Pancreas (tissue), 10 donors: ENCODE data around the gene PPP2R5D. TPM values are rescaled to one million over a fixed set of nuclear protein-coding genes. Genes with fewer than 3 reads are reported as not detected.

Source experiments
- ATAC-seq, 4 donors: fragments of 200-7000 bp; cut with Tn5 transposase; one replicate each; pipeline versions ENCODE4 v1.8.0 to v1.9.1; 2020; ENCODE audit warnings: mild to moderate bottlenecking in 4 of 4, moderate library complexity in 4 of 4
- DNase-seq, 6 donors: peaks; one replicate each; pipeline ENCODE4 v3.0.0-alpha.2; 2020
- FAIRE-seq: peaks from 2 replicates; lab custom pipeline; 2012; peaks lifted over from hg19 to GRCh38; lab: Jason Lieb, UNC
- H3K27ac ChIP-seq, 4 donors: fragments of 200-600 bp; sonication (generic); 1 replicate in 3 of 4; 2 replicates in 1 of 4; pipeline versions ENCODE4 v1.5.0 to v1.8.0; 2020
- H3K27me3 ChIP-seq, 4 donors: fragments of 200-600 bp; one replicate each; pipeline ENCODE4 v1.8.0; 2021
- H3K36me3 ChIP-seq, 3 donors: fragments of 200-600 bp; sonication (generic) in 1 of 3; one replicate each; pipeline versions ENCODE4 v1.5.0 to v1.8.0; 2020 to 2021
- H3K4me1 ChIP-seq, 3 donors: fragments of 200-600 bp; one replicate each; pipeline ENCODE4 v1.8.0; 2021
- H3K4me3 ChIP-seq, 4 donors: fragments of 200-600 bp; sonication (generic) in 2 of 4; one replicate each; pipeline versions ENCODE4 v1.5.0 to v1.8.0; 2020 to 2021
- H3K9me3 ChIP-seq, 4 donors: fragments of 200-600 bp; one replicate each; pipeline ENCODE4 v1.8.0; 2021
- CTCF ChIP-seq, 4 donors: fragments of 200-600 bp; sonication (generic) in 3 of 4; IDR thresholded peaks; one replicate each; pipeline versions ENCODE4 v1.5.0 to v1.8.0; 2021; ENCODE audit warnings: antibody characterized with exemption in 4 of 4
- WGBS, 2 donors: extraction: QIAGEN DNeasy Blood & Tissue Kit; methylation state at CpG; one replicate each; pipeline ENCODE4 v1.1.7; 2013; 5-methylcytosine and 5-hydroxymethylcytosine counted together
- intact Hi-C, 3 donors: fragments of 100-400 bp; cut with DNase I; formaldehyde crosslinking; loops; one replicate each; pipeline versions ENCODE4 v1.11.1 to v1.14.2; 2022
- polyA plus RNA-seq, 2 donors: library from polyadenylated mRNA; stranded (reverse); fragments of 200-250 nt; gene quantifications; one replicate each; pipeline ENCODE4 v1.2.3, GENCODE V29; 2013
- total RNA-seq, 6 donors: library from RNA; stranded (reverse); fragmentation: NEBNext Ultra II Directional in 4 of 6; extraction: Animal tissue kit (Norgen Biotek cat#: 25700) in 4 of 6; gene quantifications; one replicate each; pipeline versions ENCODE4 v1.2.1 to v1.2.4, GENCODE V29; 2021 to 2023
- donor health status: healthy with polysubstance abuse.
- donor health status: DM: no; HTN: no; CAD: no; lungs with moderate emphysema.
- donor health status: DM: no; HTN: no; CAD: no.
- donor health status: control.
- donor health status: control.
- donor health status: Bipolar disorder and iron deficiency.
- donor health status: DM: yes; HTN: yes; CAD: no.
- donor health status: DM: no; HTN: no; CAD: no.
- donor health status: DM: no; HTN: no; CAD: no.
- donor health status: DM: yes; HTN: yes; CAD: no.

The PPP2R5D gene
- total and polyA plus RNA-seq, 8 donors, result 9.6 to 18.7 (median 12.6) TPM

- no peak overlapping the region for H3K27ac ChIP-seq
- peaks cover 23 to 24% (median 24%) of the 10 kb centered on the region in 3 donors for H3K4me1 ChIP-seq
- H3K27me3 ChIP-seq, result no peaks in the 10 kb centered on the region
- DNase-seq, result no peak
- TF ChIP-seq CTCF (IDR thresholded peaks at IDR 0.05), result no peak
- H3K9me3 ChIP-seq, result no peaks in the 10 kb centered on the region
- no peak overlapping the region for H3K4me3 ChIP-seq
- peaks cover 0 to 4% (median 4%) of the 10 kb centered on the region in 3 donors for H3K36me3 ChIP-seq
- no peak for FAIRE-seq
- ATAC-seq, result no peak
- intact Hi-C loops, result no loop called here
- WGBS, 2 donors, result 62 to 73% methylated on average over 2 of the region's 2 CpGs
These were observed 77.5 kb downstream of the PPP2R5D start for GRCh38 chr6:43061861-43062260.

Other genes with a start within 250 kb of the PPP2R5D start
- gene TBCC, start 238.5 kb upstream of the PPP2R5D start, total RNA-seq, result 10 to 100 TPM in 1 of 6 donors, 1 to 10 TPM in 5; 5.1 to 11.2 (median 8.8) TPM
- 10 to 100 TPM; 16.0 to 35.4 TPM for gene TBCC, start 238.5 kb upstream of the PPP2R5D start, polyA plus RNA-seq
- 10 to 100 TPM in 1 of 6 donors, 1 to 10 TPM in 5; 6.3 to 10.5 (median 7.4) TPM for gene BICRAL, start 202.5 kb upstream of the PPP2R5D start, total RNA-seq
- 1 to 10 TPM; 2.9 to 5.3 TPM for gene BICRAL, start 202.5 kb upstream of the PPP2R5D start, polyA plus RNA-seq
- gene RPL7L1, start 105.0 kb upstream of the PPP2R5D start, total RNA-seq, result 10 to 100 TPM; 23.7 to 43.9 (median 39.2) TPM
- 10 to 100 TPM; 29.5 to 34.4 TPM for gene RPL7L1, start 105.0 kb upstream of the PPP2R5D start, polyA plus RNA-seq
- gene PTCRA, start 68.5 kb upstream of the PPP2R5D start, total RNA-seq, result under 1 TPM in 1 of 6 donors, not detected in 5; 0.66 TPM
- gene PTCRA, start 68.5 kb upstream of the PPP2R5D start, polyA plus RNA-seq, result not detected
- gene CNPY3, start 55.1 kb upstream of the PPP2R5D start, total RNA-seq, result 10 to 100 TPM; 28.3 to 59.7 (median 34.1) TPM
- 10 to 100 TPM; 41.9 to 55.4 TPM for gene CNPY3, start 55.1 kb upstream of the PPP2R5D start, polyA plus RNA-seq
- 100 to 1,000 TPM in 3 of 6 donors, 10 to 100 TPM in 3; 19.0 to 295 (median 102) TPM for gene GNMT, start 23.8 kb upstream of the PPP2R5D start, total RNA-seq
- gene GNMT, start 23.8 kb upstream of the PPP2R5D start, polyA plus RNA-seq, result 100 to 1,000 TPM in 1 of 2 donors, 10 to 100 TPM in 1; 57.9 to 443 TPM
- 10 to 100 TPM; 11.4 to 24.3 (median 16.5) TPM for gene PEX6, start 5.4 kb upstream of the PPP2R5D start, total RNA-seq
- 10 to 100 TPM; 17.5 to 20.9 TPM for gene PEX6, start 5.4 kb upstream of the PPP2R5D start, polyA plus RNA-seq
- 10 to 100 TPM; 16.5 to 26.5 (median 22.6) TPM for gene MEA1, start 29.4 kb downstream of the PPP2R5D start, total RNA-seq
- 10 to 100 TPM; 44.1 to 48.7 TPM for gene MEA1, start 29.4 kb downstream of the PPP2R5D start, polyA plus RNA-seq
- gene KLHDC3, start 29.7 kb downstream of the PPP2R5D start, total RNA-seq, result 10 to 100 TPM; 19.7 to 40.6 (median 28.0) TPM
- 10 to 100 TPM; 48.5 to 48.8 TPM for gene KLHDC3, start 29.7 kb downstream of the PPP2R5D start, polyA plus RNA-seq
- 10 to 100 TPM; 13.2 to 27.1 (median 22.3) TPM for gene RRP36, start 37.1 kb downstream of the PPP2R5D start, total RNA-seq
- 10 to 100 TPM; 21.2 to 32.9 TPM for gene RRP36, start 37.1 kb downstream of the PPP2R5D start, polyA plus RNA-seq
- 10 to 100 TPM in 4 of 6 donors, 1 to 10 TPM in 2; 8.6 to 21.4 (median 12.2) TPM for gene CUL7, start 69.3 kb downstream of the PPP2R5D start, total RNA-seq
- gene CUL7, start 69.3 kb downstream of the PPP2R5D start, polyA plus RNA-seq, result 10 to 100 TPM; 17.1 to 20.4 TPM
- 10 to 100 TPM; 19.9 to 31.6 (median 25.7) TPM for gene MRPL2, start 74.9 kb downstream of the PPP2R5D start, total RNA-seq
- gene MRPL2, start 74.9 kb downstream of the PPP2R5D start, polyA plus RNA-seq, result 10 to 100 TPM; 55.2 to 65.8 TPM
- 10 to 100 TPM; 11.3 to 24.2 (median 15.4) TPM for gene KLC4, start 75.1 kb downstream of the PPP2R5D start, total RNA-seq
- gene KLC4, start 75.1 kb downstream of the PPP2R5D start, polyA plus RNA-seq, result 10 to 100 TPM; 33.0 to 46.1 TPM
- gene PTK7, start 91.7 kb downstream of the PPP2R5D start, total RNA-seq, result 10 to 100 TPM in 5 of 6 donors, 1 to 10 TPM in 1; 9.8 to 44.2 (median 15.8) TPM
- 10 to 100 TPM; 21.7 to 33.1 TPM for gene PTK7, start 91.7 kb downstream of the PPP2R5D start, polyA plus RNA-seq
- 10 to 100 TPM in 3 of 6 donors, 1 to 10 TPM in 3; 7.2 to 12.8 (median 9.8) TPM for gene SRF, start 186.7 kb downstream of the PPP2R5D start, total RNA-seq
- gene SRF, start 186.7 kb downstream of the PPP2R5D start, polyA plus RNA-seq, result 10 to 100 TPM; 11.0 to 11.9 TPM
- 10 to 100 TPM; 11.3 to 26.7 (median 13.8) TPM for gene CUL9, start 197.6 kb downstream of the PPP2R5D start, total RNA-seq
- gene CUL9, start 197.6 kb downstream of the PPP2R5D start, polyA plus RNA-seq, result 10 to 100 TPM; 86.6 to 99.3 TPM
- 10 to 100 TPM; 19.9 to 45.1 (median 38.4) TPM for gene DNPH1, start 244.9 kb downstream of the PPP2R5D start, total RNA-seq
- gene DNPH1, start 244.9 kb downstream of the PPP2R5D start, polyA plus RNA-seq, result 10 to 100 TPM; 56.0 to 73.3 TPM